Hepatocyte (in vitro differentiated cells): ENCODE results near the gene CHN1.

Experiments used
- CTCF ChIP-seq: fragments of 200-600 bp; sonication (generic); IDR thresholded peaks from 2 replicates; pipeline ENCODE4 v1.5.1; 2016; ENCODE audit warnings: antibody characterized with exemption, mild to moderate bottlenecking; ENCODE audit not compliant: poor library complexity
- EZH2 ChIP-seq: fragments of 200-600 bp; sonication (generic); IDR thresholded peaks from 2 replicates; pipeline ENCODE4 v1.6.1; 2016; ENCODE audit warnings: antibody characterized with exemption, mild to moderate bottlenecking, borderline replicate concordance

- no peak for TF ChIP-seq CTCF
- no peak for TF ChIP-seq EZH2
These were observed 53.4 kb downstream of the CHN1 start for GRCh38 chr2:174951745-174952144.
